DMS 273 (cell line): ENCODE measurements around the gene CGB5.
"Not testable (repeated sequence)": the region's sequence is repeated elsewhere in the genome, so short reads cannot be mapped to it uniquely, and the experiment has no call there.

ENCODE experiments used
- DNase-seq: peaks from one replicate; lab custom pipeline; 2025; ENCODE audit not compliant: unreplicated experiment; lab: John Stamatoyannopoulos, UW

The CGB5 gene

DNA sequence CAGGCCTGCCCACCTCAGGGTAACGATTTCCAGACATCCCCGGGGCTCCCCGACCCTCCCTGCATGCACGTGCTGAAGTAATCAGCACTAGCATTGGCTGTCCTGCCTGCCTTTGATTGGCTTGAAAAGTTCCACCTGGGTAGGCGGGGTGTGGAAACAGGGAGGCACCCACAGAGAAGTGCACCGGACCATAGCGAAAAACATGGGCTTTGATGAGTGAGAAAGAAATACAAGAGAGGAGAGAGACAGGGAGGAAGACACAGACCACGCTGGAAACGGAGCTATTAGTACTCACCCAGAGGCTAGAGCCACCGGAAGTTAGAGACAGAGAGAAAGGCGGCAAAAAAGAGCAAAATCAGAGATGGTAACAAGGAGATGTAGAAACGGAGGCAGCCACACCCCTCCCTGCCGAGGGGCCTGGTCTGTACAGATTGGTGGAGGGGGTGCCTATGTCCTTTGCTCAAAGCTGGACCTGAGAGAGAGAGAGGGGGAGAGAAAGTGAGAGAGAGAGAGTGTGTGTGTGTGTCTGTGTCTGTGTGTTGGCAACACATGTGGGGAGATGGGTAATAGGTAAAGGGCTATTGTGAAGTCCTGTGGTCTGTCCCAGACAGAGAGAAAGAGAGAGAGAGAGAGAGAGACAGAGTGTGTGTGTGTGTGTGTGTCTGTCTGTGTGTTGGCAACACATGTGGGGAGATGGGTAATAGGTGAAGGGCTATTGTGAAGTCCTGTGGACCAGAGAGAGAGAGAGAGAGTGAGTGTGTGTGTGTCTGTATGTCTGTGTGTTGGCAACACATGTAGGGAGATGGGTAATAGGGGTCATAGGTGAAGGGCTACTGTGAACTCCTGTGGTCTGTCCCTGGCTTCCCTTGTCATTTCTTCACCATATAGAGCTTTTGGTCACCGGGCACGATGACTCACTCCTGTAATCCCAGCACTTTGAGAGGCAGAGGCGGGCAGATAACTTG lies 22.4 kb upstream of the CGB5 start:
- DNase-seq = peak; percentile 37

DNA sequence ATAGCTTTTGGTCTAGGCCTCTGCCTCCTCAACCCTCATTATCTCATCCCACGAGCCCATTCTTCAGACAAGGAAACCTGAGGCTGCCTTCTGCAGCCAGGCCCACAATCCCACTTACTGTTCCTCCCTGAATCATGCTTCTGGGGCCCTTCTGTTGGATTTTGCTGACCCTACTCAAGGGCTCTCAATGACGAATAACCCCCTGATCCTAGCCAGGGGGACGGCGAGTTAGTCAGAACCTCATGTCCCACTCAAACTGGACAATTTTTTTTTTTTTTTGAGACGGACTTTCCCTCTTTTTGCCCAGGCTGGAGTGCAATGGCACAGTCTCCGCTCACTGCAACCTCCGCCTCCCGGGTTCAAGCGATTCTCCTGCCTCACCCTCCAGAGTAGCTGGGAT lies 21.5 kb upstream of the CGB5 start:
- DNase-seq = no peak

DNA sequence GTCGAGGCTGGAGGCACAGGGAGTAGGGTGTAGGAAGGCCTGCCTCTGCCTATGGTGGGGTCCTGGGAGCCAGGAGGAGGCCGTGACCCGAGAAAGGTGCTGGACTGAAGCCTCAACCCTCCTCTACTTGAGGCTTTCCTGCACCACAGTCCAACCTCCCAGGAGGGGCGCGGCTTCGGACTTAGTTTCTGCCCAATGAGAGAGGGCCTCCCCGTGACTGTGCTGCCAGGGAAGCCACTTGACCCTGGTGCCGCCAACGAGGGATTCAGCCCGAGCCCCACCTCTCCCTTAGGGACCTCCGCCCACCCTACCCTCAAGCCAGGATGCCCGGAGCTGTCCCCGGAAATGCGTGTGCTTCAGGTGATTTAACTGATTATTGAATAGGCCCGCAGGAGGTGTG lies 19.4 kb upstream of the CGB5 start, which contains the start of gene CGB3:
Gene CGB3, minus strand, starts transcription at position 101 of the 400 bp plus-strand sequence. CDS start 362 bp downstream, outside the sequence.
- not testable (repeated sequence) for DNase-seq

DNA sequence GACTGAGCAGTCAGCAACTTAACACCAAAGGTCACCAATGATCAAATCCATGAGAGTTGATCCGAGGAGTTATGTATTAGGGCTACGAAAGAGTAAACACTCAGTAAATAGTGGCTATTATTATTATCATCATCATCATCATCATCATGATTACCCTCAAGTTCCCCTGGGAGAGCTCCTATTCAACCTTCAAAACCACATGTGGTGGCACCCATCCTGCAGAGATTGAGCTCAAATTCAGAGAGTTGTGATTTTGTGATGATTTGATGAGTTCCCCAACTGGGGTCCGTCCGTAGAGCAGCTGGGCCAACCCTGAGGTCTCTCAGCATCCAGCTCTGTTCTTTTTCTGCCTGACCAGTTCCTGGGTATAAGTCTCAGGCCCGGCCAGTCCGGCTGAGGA lies 18.6 kb upstream of the CGB5 start:
- not testable (repeated sequence) for DNase-seq

DNA sequence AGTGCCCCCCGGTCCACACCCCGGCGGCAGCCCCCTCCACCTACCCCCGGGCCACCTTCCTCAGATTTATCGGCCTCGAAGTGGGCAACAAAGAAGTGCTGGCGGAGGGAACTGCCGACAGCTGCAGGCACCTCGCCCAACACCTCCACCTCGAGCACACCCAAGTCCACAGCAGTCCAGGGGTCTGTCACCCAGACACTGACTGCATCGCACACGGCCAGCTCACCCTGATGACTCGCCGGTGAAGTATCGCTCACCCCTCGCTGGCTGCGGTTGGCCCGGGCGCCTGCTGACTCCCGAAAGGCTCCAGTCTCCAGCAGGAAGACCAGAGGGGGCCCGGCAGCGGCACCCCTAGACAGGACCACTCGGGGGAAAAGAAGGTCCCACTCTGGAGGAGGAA lies 18.0 kb upstream of the CGB5 start:
- not testable (repeated sequence) for DNase-seq

DNA sequence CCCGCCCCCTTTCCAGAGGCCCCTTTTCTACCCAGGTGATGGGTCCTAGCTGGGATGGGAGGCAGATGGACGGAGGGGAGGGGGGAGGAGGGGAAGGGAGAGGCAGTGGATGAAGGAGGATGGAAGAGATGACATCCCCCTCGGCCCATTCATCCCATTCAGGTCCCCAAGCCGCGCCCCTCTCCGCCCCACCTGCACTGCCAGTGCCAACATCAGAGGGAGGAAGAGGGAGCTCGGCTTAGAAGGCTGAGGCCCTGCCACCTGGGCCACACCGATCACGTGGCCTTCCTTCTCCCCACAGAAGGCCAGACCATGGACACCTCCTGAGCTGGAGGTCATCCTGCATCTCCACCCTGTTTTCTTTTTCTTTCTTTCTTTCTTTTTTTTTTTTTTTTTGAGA lies 15.0 kb upstream of the CGB5 start:
- not testable (repeated sequence) for DNase-seq

DNA sequence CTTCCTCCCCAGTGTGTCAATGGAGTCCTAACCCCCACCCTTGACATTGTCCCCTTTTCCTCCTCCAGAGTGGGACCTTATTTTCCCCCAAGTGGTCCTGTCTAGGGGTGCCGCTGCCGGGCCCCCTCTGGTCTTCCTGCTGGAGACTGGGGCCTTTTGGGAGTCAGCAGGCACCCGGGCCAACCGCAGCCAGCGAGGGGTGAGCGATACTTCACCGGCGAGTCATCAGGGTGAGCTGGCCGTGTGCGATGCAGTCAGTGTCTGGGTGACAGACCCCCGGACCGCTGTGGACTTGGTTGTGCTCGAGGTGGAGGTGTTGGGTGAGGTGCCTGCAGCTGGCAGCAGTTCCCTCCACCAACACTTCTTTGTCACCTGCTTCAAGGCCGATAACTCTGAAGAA lies 13.9 kb upstream of the CGB5 start:
- DNase-seq = not testable (repeated sequence)

DNA sequence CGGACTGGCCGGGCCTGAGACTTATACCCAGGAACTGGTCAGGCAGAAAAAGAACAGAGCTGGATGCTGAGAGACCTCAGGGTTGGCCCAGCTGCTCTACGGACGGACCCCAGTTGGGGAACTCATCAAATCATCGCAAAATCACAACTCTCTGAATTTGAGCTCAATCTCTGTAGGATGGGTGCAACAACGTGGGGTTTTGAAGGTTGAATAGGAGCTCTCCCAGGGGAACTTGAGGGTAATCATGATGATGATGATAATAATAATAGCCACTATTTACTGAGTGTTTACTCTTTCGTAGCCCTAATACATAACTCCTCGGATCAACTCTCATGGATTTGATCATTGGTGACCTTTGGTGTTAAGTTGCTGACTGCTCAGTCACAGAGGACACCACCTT lies 13.3 kb upstream of the CGB5 start:
- DNase-seq = not testable (repeated sequence)

DNA sequence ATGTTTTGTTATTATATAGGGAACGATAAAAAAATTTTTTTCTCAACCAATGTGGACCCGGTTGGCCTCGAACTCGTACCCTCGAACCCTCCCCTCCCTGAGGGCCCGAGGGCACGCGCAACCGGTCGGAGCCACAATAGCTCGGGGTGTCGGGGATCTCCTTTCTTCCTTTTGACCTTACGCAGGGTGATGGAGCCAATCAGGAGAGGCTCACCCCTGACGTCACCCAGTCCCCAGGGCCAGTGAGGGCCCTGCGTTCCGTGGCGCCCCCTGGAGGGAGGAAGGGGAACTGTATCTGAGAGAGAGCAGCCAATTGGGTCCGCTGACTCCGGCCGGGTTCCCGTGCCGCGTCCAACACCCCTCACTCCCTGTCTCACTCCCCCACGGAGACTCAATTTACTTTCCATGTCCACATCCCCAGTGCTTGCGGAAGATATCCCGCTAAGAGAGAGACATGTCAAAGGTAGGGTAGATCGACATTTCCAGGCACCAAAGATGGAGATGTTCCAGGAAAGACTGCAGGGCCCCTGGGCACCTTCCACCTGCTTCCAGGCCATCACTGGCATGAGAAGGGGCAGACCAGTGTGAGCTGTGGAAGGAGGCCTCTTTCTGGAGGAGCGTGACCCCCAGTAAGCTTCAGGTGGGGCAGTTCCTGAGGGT lies 11.9 kb upstream of the CGB5 start, which contains the start of gene CGB2:
Gene CGB2, plus strand, starts transcription at position 249 of the 660 bp plus-strand sequence. Its CDS starts 206 bp downstream, at position 455.
- peak; percentile 81 for DNase-seq

DNA sequence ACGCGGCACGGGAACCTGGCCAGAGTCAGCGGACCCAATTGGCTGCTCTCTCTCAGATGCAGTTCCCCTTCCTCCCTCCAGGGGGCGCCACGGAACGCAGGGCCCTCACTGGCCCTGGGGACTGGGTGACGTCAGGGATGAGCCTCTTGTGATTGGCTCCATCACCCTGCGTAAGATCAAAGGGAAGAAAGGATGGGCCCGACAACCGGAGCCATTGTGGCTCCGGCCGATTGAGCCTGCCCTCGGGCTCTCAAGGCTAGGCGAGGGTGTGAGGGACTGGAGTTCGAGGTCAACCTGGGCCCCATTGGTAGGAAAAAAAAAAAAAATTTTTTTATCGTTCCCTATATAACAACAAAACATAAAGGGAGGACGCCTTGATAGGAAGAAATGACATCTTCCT lies 6.8 kb upstream of the CGB5 start, which contains the start of gene CGB1:
Gene CGB1, minus strand, starts transcription at position 81 of the 400 bp plus-strand sequence. CDS start 184 bp downstream, outside the sequence.
- DNase-seq = peak; percentile 79

DNA sequence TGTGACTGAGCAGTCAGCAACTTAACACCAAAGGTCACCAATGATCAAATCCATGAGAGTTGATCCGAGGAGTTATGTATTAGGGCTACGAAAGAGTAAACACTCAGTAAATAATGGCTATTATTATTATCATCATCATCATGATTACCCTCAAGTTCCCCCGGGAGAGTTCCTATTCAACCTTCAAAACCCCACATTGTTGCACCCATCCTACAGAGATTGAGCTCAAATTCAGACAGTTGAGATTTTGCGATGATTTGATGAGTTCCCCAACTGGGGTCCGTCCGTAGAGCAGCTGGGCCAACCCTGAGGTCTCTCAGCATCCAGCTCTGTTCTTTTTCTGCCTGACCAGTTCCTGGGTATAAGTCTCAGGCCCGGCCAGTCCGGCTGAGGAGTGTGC lies 5.5 kb upstream of the CGB5 start:
- DNase-seq = not testable (repeated sequence)

DNA sequence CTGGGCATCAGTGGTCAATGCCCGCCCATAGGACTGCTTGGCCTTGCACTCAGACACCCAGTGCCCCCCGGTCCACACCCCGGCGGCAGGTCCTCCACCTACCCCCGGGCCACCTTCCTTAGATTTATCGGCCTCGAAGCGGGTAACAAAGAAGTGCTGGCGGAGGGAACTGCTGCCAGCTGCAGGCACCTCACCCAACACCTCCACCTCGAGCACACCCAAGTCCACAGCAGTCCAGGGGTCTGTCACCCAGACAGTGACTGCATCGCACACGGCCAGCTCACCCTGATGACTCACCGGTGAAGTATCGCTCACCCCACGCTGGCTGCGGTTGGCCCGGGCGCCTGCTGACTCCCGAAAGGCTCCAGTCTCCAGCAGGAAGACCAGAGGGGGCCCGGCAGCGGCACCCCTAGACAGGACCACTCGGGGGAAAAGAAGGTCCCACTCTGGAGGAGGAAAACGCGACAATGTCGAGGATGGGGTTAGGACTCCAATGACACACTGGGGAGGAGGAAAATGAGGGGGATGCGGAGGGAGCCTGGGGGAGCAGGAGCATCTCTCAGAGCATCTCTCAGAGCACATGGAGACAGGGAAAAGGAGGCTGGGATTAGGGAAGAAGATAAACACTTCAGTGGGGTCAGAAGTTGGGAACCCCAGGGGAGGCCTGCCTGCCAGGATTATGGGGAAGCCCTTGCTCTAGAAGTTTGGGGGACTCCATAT lies 4.9 kb upstream of the CGB5 start:
- not testable (repeated sequence) for DNase-seq

DNA sequence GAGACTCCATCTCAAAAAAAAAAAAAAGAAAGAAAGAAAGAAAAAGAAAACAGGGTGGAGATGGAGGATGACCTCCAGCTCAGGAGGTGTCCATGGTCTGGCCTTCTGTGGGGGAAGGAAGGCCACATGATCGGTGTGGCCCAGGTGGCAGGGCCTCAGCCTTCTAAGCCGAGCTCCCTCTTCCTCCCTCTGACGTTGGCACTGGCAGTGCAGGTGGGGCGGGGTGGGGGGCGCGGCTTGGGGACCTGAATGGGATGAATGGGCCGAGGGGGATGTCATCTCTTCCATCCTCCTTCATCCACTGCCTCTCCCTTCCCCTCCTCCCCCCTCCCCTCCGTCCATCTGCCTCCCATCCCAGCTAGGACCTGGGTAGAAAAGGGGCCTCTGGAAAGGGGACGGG lies 3.9 kb upstream of the CGB5 start:
- DNase-seq = not testable (repeated sequence)

DNA sequence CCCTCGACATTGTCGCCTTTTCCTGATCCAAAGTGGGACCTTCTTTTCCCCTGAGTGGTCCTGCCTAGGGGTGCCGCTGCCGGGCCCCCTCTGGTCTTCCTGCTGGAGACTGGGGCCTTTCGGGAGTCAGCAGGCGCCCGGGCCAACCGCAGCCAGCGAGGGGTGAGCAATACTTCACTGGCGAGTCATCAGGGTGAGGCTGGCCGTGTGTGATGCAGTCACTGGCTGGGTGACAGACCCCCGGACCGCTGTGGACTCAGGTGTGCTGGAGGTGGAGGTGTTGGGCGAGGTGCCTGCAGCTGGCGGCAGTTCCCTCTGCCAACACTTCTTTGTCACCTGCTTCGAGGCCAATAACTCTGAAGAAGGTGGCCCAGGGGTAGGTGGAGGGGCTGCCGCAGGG lies 1.5 kb upstream of the CGB5 start:
- no peak for DNase-seq

DNA sequence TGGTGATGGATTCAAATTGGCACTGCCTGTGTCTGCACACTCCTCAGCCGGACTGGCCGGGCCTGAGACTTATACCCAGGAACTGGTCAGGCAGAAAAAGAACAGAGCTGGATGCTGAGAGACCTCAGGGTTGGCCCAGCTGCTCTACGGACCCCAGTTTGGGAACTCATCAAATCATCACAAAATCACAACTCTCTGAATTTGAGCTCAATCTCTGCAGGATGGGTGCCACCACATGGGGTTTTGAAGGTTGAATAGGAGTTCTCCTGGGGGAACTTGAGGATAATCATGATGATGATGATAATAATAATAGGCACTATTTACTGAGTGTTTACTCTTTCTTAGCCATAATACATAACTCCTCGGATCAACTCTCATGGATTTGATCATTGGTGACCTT lies 982 bp upstream of the CGB5 start:
- DNase-seq = not testable (repeated sequence)

DNA sequence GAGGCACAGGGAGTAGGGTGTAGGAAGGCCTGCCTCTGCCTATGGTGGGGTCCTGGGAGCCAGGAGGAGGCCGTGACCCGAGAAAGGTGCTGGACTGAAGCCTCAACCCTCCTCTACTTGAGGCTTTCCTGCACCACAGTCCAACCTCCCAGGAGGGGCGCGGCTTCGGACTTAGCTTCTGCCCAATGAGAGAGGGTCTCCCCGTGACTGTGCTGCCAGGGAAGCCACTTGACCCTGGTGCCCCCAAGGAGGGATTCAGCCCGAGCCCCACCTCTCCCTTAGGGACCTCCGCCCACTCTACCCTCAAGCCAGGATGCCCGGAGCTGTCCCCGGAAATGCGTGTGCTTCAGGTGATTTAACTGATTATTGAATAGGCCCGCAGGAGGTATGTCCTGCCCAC lies 5.4 kb downstream of the CGB5 start, which contains the start of gene CGB8:
Gene CGB8, minus strand, starts transcription at position 101 of the 400 bp plus-strand sequence. CDS start 372 bp downstream, outside the sequence.
- not testable (repeated sequence) for DNase-seq

DNA sequence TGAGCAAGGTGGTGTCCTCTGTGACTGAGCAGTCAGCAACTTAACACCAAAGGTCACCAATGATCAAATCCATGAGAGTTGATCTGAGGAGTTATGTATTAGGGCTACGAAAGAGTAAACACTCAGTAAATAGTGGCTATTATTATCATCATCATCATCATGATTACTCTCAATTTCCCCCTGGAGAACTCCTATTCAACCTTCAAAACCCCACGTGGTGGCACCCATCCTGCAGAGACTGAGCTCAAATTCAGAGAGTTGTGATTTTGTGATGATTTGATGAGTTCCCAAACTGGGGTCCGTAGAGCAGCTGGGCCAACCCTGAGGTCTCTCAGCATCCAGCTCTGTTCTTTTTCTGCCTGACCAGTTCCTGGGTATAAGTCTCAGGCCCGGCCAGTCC lies 6.2 kb downstream of the CGB5 start:
- DNase-seq = not testable (repeated sequence)

DNA sequence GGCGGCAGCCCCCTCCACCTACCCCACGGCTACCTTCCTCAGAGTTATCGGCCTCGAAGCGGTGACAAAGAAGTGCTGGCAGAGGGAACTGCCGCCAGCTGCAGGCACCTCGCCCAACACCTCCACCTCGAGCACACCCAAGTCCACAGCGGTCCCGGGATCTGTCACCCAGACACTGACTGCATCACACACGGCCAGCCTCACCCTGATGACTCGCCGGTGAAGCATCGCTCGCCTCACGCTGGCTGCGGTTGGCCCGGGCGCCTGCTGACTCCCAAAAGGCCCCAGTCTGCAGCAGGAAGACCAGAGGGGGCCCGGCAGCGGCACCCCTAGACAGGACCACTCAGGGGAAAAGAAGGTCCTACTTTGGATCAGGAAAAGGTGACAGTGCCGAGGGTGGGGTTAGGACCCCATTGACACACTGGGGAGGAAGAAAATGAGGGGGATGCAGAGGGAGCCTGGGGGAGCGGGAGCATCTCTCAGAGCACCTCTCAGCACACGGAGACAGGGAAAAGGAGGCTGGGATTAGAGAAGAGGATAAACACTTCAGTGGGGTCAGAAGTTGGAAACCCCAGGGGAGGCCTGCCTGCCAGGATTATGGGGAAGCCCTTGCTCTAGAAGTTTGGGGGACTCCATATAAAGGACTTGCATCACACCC lies 6.9 kb downstream of the CGB5 start:
- not testable (repeated sequence) for DNase-seq

DNA sequence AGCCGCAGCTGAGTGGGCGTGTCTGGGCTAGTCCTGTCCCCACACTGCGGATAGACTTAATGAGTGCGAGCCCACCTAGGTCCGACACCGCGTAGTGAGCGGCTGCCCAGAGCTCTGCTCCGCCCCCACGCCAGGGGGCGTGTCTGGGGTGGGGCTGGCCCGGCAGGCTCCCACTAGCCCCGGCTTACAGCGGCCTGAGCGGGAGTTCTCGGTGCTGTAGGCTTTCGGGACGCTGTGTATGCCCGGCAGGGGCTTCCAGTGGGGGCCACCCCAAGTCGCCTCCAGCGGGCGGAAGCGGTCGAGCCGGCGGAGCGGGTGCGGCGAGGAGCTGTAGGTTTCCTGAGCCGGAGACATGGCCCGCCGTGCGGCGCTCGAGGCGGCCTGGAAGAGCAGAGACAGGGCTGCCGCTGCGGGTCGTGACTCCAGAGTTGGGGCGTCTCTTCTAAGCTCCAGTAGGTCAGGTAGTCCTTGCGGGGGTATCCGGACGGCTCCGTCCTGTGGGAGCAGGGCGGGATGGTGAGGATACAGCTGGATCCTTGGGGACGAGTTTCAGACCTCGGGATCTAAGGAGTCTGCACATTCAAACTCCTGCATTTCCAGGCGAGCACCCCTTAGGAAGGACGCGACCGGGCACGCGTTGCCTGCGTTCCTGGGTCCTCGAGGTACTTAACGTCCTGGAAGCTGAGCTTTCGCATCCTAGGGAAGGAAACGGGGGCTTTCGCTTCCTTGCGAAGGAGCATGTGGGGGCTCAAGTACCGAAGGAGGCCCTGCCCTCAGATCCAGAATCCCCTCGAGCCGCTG lies 12.7 kb downstream of the CGB5 start:
- DNase-seq = peak; percentile 79
